GM21786 (cell line): Measurements from ENCODE around the gene FGF10.

Experiments used
- ATAC-seq: cut with Tn5 transposase; IDR thresholded peaks from one replicate; pipeline ENCODE4 v1.9.1; 2021; ENCODE audit not compliant: unreplicated experiment

FGF10 gene

DNA sequence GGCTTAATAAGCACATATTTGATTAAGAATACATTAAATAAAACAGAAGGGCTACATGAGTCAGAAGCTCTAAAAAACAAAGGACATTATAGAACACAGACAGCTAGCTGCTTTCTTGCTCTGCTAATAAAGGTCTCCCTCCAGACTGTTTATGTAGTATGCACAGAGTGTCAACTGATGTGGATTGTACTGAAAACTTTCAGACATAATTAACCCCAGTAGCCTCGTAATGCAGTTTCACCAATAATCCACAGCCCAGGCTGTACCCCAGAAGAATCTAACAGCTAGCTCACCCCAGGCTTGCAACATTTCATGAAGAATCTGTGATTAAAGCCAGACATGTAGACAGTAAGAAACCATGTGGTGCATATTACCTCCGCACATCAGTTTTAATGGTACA is 30.8 kb downstream of the FGF10 start:
- ATAC-seq, result no peak

DNA sequence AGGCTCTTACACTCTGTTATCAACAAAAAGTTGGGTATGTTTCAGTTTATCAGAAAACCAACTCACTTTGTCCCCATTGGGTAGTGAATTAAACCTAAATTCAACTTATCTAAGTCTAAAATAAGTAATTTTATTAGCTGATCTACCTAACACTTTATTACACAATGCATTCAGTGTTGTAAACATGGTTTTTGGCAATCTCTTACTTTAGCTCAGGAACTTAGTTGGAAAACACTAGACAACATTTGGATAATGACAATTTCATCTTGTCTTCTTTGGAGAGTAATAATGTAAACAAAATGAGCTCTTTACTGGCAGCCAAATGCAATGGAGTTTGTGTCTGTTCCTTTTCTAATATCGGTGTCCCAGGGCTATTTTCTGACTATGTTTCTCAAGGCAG is 33.0 kb downstream of the FGF10 start:
- ATAC-seq, result no peak

DNA sequence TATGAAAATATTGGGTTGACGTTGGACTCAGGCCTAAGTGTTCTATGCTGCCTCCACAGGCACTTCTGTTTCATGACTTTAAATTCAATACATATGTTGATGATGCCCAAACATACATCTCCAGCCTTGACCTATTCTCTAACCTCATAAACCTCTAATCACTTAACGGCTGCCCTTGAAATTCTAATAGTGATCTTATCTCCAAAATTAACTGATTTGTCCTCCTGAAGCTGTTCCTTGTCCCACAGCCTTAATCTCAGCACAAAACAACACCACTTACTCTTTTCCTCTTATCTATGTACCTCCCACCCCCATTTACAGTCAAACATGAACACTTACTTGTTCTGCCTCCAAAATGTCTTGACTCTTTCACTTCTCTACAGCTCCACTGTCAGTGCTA is 43.3 kb downstream of the FGF10 start:
- ATAC-seq, result no peak

DNA sequence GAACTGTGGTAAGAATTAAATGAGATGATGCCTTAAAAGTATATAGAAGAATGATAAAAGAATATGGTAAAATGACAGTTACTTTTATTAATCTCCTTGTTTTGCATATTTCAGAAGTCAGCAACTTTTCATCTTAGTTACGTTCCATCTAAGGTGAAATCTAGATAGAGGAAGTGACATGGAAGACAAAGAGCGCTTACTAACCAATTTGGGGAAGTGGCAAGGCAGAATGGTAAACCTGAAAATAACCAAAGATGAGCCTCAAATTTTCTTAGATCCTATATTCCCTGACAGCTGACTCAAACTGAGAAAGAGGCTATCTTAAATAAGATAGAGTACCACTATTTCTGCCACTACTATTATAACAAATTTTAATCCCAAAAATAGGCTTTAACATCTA is 52.5 kb downstream of the FGF10 start:
- no peak for ATAC-seq

DNA sequence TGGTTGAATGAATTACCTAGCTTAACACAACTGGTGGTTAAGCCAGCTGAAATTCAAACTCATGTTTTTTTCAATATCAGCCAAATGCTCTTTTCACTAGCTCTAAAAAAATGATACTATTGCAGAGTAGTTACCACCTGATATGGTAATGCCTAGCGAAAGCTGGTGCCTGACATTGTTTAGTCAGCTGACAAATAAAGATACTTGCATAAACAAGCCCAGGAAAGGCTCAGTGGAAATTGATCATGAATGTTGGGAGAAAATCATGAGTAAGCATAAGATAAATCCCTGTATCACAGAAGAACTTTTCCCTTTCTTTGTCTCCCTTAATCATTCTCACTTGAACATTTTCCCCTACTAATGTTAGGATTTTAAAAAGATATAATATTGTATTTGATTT is 54.6 kb downstream of the FGF10 start:
- no peak for ATAC-seq

DNA sequence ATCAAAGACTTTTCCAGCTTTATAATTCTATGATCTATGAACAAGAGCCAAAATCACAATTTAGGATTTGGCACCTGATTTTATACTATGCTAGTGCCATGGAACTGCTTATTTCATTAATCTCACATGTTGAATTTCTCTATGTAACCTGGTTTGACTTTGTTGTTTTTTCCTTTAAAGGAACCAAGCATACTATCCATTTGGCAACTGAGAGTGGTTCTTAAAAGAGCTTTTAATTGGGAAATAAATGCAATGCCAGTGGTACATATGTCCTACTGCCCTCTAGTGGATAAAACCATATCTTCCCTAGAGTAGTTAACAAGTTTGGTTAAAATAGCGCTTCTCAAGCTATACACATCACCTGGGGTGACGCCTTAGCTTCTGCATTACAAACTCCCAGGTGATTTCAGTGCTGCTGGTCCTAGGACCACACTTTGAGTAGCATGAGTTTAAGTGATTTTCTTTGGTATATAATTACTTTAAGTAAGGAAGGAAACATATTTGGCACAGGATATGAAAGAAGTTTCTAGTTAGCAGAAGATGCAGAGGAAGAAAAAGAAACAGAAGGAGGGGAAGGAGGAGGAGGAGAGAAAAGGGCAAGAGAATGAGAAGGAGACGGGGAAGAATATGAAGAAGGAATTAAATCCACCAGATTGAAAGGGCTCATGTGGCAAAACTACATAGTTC is 56.8 kb downstream of the FGF10 start:
- peak; percentile 78 for ATAC-seq

DNA sequence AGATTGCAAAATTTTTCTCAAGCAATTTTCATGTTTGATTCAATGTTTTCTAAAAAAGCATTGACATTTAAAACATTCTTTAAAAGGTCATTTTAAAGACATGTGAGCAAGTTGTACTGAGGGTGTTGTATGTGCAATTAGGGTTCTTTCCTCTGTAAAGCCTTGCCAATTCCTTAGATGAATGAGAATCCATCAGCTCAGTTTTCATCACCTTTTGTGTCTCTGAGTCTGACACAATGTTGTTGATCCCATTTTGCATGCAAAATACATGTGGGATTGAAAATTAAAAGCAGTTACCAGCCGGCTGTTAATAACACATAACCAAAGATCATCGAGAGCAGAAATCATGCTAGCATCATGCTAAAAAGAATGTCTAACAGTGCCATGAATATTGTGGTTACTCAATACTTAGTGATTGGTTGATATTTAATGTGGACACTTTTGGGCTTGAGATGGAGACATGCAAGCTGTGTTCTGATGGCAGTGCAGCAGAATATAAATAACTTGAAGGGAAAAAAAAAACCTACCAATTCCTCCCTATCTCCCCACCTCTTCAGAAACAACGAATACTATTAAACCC is 57.7 kb downstream of the FGF10 start:
- ATAC-seq, result no peak

DNA sequence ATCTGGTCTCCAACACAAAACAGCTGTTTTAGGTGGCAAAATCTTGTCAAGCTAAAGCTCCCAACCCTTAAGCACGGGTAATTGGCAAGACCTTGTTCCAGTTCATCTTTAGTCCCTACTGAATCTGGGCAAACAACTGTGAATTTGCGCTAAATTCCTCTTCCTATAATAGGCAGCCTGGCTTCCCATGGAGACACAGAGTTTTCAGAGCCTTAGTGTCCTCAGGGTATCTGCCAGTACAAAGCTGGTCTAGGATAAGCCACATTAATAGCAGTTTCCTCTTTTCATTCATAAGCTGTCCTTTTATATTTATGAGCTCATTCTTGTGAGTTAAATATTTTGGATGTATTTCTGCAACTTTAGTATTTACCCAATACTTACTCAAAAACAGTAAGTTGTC is 59.5 kb downstream of the FGF10 start:
- no peak for ATAC-seq

DNA sequence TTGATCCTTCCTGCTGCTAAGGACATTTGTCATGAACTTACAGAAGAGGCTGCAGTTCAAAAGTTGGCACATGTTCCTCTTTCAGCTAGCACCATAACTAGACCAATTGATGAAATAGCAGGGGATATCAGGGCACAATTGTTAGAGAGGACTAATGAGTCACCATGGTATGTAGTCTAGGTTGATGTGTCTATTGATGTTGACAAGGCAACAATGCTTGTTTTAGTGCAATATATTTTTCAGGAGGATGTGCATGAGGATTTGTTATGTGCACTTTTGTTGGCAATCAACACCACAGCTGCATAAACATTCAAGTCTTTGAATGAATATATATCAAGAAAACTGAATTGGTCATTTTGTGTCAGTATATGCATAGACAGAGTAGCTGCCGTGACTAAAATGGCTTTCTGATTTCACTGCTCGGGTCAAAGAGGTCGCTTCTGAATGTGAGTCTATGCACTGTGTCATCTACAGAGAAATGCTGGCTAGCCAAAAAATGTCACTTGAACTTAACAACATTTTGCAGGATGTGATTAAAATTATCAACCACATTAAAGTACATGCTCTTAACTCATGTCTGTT is 68.0 kb downstream of the FGF10 start:
- ATAC-seq, result no peak

DNA sequence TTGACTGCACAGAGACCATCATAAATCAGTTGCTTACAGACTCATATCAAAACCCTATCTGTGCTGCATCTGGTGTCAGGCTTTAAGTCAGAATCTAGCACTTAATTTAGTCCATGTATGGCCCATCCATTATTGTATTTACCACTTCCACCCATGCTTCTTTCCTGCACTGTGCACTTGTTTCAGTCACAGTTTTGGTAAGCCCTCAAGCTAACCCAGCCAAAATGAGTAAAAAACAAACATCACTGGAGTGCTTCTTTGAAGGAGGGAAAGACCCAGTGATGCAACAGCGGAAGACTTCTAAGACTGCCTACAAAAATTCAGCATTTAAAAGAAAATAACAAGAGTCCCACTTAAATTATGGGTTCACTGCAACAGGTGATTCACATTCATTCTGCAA is 69.0 kb downstream of the FGF10 start:
- ATAC-seq, result no peak

DNA sequence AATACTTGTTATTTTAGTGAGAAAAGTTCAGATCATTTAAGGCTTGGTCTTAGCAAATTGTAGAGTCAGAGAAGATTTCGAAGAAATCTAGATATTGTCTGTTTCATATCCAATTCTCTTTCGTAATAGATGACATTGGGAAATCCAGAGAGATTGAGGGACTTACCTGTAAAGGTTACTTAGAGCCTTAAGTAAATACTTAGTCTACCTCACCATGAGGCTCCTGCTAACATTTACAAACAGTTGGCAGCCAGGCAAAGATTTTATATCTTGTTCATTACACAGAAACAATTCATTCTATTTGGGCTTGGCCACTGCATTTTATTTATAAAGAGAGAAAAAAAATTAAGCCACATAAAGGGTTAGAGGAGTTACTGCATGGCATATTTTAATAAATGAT is 70.3 kb downstream of the FGF10 start:
- no peak for ATAC-seq

DNA sequence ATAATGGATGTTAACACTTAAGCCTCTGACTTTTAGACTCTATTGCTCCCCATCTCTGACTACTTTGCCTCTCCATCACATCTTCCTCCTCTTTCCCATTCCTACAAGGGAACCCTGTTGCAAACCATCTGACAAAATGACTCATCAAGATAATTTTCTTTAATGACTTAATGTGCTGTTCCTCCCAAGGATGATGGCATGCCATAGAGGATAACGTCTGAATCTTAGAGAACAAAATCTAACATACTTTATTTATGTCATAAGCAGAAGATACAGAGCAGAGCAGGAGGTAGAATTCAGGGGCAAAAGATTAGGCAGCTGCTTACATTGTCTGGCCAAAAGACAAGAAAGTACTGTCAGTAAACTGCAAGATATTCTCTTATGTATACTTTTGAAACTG is 76.8 kb downstream of the FGF10 start:
- ATAC-seq, result no peak

DNA sequence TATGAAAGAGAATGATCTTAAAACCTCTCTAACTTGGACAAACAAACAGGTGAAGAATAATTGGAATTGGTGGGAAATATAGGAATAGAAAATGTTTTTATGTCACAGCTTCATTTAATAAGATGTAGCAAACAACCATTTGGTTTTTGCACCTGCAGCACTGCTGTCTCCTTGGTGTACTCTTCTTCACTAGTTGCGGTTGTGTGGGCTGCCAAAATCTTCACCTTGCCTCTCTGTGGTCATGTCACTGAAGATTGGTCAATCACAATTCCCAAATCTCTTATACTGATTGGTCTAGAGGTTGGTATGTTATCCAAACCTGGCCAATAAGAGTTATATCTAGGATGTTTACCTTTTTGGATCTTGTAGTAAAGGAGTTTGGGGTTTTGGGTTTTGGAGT is 88.7 kb downstream of the FGF10 start:
- ATAC-seq, result no peak

DNA sequence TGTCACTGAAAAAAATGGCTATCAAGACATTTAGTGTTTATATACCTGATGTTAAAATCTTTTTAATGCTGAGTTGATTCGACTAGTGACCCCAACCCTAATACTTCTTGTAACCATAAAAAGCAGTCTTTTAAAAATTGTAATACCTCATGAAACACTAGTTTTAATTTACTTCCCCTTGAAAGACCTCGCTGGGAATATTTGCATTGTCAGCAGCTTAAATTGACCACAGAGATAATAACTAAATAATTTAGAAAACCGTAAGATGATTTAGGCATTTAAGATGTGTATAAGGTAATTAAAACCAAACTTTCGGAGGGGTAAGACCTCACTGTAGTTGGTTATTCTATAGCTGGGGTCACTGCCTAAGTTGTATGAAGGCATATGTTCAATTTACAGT is 89.8 kb downstream of the FGF10 start:
- ATAC-seq, result no peak

DNA sequence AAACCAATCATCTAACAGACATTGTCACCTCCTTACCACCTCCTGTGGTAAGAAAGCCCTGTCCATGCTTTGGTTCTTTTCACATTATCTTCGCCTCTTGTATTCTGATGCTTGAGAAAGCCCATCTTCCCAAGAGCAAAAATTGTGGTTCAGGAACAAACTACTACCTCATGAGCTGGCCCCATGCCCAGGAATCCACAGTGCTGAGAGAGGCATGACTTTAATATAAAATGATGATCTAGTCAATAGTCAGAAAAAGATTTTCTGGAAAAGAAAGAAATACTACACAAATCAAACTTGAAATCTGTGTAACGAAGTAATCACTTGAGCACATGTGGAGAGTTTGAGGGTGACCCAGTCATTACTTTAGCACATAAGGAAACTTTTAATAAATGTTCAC is 94.7 kb downstream of the FGF10 start:
- ATAC-seq, result no peak

DNA sequence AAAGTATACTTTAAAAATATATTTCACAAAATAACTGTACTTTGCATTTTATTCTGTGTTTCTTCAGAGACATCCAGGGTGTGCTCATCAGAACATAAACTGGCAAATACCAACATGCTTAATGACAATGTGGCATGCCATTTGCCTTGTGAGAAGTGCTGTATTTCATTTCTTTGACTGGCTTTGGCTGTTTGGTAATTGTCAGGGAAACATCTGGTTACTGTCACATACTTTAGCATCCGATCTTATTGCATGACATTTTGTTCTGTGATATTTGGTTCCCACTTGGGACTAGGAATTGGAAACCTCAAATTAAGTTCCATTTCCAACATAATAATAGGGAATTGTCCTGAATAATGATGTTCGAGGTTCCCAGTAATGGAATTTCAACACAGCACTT is 96.5 kb downstream of the FGF10 start:
- ATAC-seq, result no peak

DNA sequence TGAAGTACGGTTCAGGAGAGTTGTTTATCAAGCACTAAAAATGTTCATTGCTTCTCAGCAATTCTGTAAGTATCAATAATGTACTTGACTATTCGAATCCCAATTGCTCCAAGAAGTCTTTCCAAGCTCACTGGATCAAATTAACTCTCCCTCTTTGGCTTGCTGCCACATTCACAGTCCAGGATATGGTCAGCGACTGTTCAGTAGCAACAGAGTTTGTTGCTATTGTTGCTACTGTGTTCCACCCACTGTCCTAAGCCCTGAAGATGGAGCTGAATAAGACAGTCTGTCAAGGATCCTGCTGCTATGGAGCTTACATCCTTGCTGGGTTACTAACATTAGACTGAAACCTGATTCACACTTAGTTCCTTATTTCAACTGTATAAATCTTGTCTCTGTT is 110.8 kb downstream of the FGF10 start:
- ATAC-seq, result no peak

DNA sequence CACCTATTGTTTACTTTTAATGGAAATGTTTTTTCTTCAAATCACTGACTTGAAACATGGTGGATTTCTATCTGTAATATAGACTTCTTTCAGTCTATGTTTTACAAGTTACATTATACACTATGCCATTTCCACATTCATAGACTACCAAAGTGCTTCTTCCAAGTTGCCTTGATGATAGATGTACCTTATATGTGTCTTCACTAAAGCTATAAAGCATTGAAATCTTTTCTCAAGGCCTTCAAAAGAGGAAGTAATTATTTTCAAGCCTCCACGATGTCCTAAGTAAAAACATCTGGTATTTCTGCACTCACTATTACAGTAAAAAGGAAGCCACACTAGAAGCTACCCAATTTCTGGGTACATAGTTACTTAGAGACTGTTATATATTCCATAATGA is 113.3 kb downstream of the FGF10 start:
- no peak for ATAC-seq

DNA sequence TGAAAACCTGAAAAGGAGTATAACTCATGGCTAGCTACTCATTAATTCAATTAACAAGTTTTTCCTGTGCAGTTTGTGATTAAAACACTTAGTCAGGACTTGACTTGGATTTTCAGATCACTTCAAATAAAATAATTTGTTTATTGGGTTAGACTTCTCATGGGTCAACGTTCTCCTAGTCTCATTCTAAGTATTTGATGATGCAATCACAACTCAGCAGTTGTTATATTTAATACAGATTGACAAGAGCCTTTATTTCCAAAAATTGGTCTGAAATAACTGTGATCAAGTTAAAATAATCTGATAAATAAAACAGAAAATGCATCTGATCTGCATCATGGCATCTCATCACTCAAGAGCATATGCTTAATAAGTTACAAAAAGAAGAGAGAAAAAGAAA is 113.9 kb downstream of the FGF10 start:
- ATAC-seq, result no peak

DNA sequence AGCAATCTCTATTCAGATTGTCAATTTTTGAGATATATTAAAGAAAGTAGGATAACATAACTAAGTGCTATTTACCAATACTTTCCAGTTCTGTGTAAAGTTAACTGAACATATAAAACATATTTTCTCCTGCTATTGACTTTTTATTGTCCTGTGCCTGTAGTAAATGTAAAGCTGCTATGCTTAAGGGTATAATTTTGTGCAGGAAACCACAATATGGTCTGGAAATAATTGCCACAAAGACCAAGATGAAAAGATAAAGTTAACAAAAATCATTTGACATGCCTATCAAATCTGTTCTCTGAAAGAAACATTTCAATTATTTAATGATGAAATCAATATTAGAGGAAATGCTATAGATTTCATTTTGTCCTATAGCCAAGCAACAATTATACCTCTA is 121.3 kb downstream of the FGF10 start:
- ATAC-seq, result no peak

DNA sequence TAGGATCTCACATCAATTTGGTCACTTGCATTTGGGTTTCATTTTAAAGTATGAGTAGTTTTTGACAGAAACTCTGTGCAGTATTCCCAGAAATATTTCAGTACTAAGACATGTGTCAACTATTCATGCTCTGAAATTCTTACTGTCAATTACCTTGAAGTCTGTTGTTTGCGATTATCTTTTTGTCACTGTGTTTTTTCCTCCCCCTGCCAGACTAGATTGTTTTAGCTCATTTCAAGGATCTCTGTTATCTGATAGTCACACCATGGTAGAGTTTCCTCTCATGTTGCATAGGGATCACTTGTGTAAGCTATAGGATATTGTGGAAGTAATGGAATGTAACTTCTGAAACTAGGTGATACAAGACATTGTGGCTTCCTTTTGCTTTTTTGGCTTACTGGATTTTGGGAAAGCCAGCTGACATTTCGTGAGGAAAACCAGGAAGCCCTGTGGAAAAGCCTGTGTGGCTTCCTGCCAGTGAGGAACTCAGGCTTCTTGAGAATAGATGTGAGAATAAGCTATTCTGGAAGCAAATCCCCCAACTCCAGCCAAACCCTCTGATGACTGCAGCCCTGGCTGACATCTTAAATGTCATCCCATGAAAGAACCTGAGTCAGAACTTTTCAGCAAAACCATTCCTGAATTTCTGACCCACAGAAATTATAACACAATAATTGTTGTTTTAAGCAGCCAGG is 122.2 kb downstream of the FGF10 start:
- no peak for ATAC-seq

DNA sequence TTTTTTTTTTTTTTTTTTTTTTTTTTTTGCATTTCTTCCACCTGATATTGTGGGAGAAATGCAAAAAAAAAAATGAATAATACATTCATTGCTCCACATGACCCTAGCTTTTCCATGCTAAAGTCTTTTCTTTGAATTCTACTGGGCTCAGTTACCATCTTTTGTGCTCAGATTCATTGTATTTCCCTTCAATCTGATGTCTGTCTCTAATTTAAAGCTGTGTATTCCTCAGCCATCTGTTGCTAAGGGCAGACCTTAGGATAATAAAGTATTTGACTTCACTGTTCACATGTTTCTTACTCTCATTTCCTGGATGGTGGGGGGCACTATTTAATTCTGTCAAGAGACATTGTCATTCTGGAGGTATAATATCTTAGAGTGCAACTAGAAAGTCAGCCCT is 123.5 kb downstream of the FGF10 start:
- no peak for ATAC-seq
